ENCODE data around the gene CRLF1. TPM values are rescaled to one million over a fixed set of nuclear protein-coding genes. Genes with fewer than 3 reads are reported as not detected.

CRLF1 gene
- total and polyA plus RNA-seq, 2 donors (not counting 1 experiment from before 2014, with no cell fraction given): not detected

DNA sequence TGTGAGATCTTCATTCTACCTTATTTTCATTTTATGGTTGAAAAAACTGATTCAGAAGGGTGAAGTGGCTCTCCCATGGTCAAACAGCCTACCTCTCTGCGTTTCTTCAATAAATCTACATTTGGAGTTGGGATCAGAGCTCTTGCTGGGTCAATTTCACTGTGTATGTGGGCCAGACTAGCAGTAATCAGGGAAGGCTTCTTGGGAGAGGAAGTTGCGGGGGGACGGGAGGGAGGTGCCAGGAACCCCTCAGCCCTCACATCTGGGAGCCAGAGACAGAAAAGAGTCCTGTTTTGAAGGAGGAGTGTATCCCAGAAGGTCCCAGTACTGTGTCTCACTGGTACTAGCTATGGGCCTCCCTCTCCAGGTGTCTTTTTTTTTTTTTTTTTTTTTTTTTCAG, 48.0 kb downstream of the CRLF1 start:
- Histone ChIP-seq H2AFZ (ENCODE audit: insufficient read depth, low read depth, low read length, poor library complexity, severe bottlenecking) (peak overlapping the region; percentile 78), H3K4me2 (replicated peaks; ENCODE audit: low read depth, low read length, poor library complexity, severe bottlenecking) (peak overlapping the region; percentile 99), H3K36me3 (replicated peaks in 1 of 2; ENCODE audit: control extremely low read depth in 1 of 2, control insufficient read depth in 1 of 2, extremely low read depth in 1 of 2, insufficient read depth in 2 of 2, low read length in 1 of 2) (peaks cover 0 to 15% of the 10 kb centered on the region in 2 experiments), H3K27me3 (replicated peaks in 1 of 4; ENCODE audit: control extremely low read depth in 1 of 4, control insufficient read depth in 3 of 4, insufficient read depth in 4 of 4, low read length in 3 of 4) (no peaks in the 10 kb centered on the region), H3K4me1 (ENCODE audit: control insufficient read depth in 2 of 2, insufficient read depth in 2 of 2, low read length in 2 of 2) (peaks cover 15 to 25% of the 10 kb centered on the region in 2 donors), H3K4me3 (ENCODE audit: control extremely low read depth in 1 of 5, extremely low read depth in 1 of 5, insufficient read depth in 1 of 5, low read depth in 2 of 5, low read length in 4 of 5) (peak overlapping the region; percentile 73 to 98 (median 93)), H3K9me3 (ENCODE audit: control extremely low read depth in 1 of 3, control insufficient read depth in 2 of 3, insufficient read depth in 1 of 3, low read length in 2 of 3) (no peaks in the 10 kb centered on the region), H3K79me2 (ENCODE audit: control insufficient read depth, insufficient read depth, low read length) (peaks cover 21% of the 10 kb centered on the region), H3K27ac (ENCODE audit: low read length in 2 of 2) (peak overlapping the region; percentile 82 to 97), H4K20me1 (ENCODE audit: control insufficient read depth, insufficient read depth, low read length, poor library complexity, severe bottlenecking) (no peaks in the 10 kb centered on the region), H3K9ac (ENCODE audit: low read length) (peak overlapping the region; percentile 99)
- DNase-seq (peak; percentile 44), ATAC-seq (ENCODE audit: low read depth) (no peak)
- peak overlapping the region; percentile 90 for H3K4me3 Mint-ChIP-seq
- H3K4me1 Mint-ChIP-seq: peaks cover 21% of the 10 kb centered on the region
- H3K27me3 Mint-ChIP-seq: no peaks in the 10 kb centered on the region
- 86% methylated on average over 1 of the region's 3 CpGs for WGBS (ENCODE audit: insufficient coverage)
- intact Hi-C loops (cut with micrococcal nuclease): no loop called here
- TF ChIP-seq, protein P1, sequence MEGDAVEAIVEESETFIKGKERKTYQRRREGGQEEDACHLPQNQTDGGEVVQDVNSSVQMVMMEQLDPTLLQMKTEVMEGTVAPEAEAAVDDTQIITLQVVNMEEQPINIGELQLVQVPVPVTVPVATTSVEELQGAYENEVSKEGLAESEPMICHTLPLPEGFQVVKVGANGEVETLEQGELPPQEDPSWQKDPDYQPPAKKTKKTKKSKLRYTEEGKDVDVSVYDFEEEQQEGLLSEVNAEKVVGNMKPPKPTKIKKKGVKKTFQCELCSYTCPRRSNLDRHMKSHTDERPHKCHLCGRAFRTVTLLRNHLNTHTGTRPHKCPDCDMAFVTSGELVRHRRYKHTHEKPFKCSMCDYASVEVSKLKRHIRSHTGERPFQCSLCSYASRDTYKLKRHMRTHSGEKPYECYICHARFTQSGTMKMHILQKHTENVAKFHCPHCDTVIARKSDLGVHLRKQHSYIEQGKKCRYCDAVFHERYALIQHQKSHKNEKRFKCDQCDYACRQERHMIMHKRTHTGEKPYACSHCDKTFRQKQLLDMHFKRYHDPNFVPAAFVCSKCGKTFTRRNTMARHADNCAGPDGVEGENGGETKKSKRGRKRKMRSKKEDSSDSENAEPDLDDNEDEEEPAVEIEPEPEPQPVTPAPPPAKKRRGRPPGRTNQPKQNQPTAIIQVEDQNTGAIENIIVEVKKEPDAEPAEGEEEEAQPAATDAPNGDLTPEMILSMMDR (IDR thresholded peaks at IDR 0.05): no peak
- no peak for TF ChIP-seq EZH2 (IDR thresholded peaks at IDR 0.05; ENCODE audit: borderline replicate concordance, insufficient read depth, low read depth, low read length, poor library complexity, severe bottlenecking)
- H3K27ac Mint-ChIP-seq: peak overlapping the region; percentile 90
- ChIA-PET POLR2A (interaction anchor here (0.6 to 4.0 kb wide), 11 partner anchors 13 to 373 kb away, joined by 3 to 44 read pairs (median 5); partner anchors contain the start of genes COPE, DDX49, ELL and FKBP8), CTCF (interaction anchor here (0.6 to 2.0 kb wide), 5 partner anchors 28 to 215 kb away, joined by 3 to 13 read pairs (median 5); partner anchors contain the start of genes ELL and REX1BD)
- H3K9me3 Mint-ChIP-seq (ENCODE audit: insufficient read depth): no peaks in the 10 kb centered on the region

DNA sequence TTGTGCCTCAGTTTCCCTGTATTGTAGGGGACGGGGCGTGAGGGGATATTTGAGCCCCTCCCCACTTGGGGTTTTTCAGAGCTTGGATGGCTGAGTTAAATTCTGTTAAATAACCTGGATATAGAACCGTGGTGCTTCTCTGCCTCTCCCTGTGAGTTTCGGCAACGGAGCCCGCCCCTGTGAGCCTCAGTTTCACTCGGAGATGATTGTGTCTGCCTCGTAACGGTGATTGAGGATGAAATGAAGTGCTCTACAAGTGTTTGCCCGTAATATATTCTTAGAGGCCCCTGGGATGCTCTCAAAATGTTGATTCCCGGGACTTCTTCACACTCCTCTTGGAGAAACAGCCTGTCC, 48.4 kb downstream of the CRLF1 start:
- POLR2A ChIA-PET: interaction anchor here (0.6 to 4.0 kb wide), 9 partner anchors 13 to 361 kb away, joined by 3 to 44 read pairs (median 11); partner anchors contain the start of genes COPE, DDX49, ELL and FKBP8
- WGBS (ENCODE audit: insufficient coverage): 17% methylated on average over 11 of the region's 11 CpGs
- Histone ChIP-seq H2AFZ (ENCODE audit: insufficient read depth, low read depth, low read length, poor library complexity, severe bottlenecking) (peak overlapping the region; percentile 78), H3K79me2 (ENCODE audit: control insufficient read depth, insufficient read depth, low read length) (peaks cover 21% of the 10 kb centered on the region), H3K9ac (ENCODE audit: low read length) (peak overlapping the region; percentile 99), H3K27ac (ENCODE audit: low read length in 2 of 2) (peak overlapping the region; percentile 82 to 97), H3K9me3 (ENCODE audit: control extremely low read depth in 1 of 3, control insufficient read depth in 2 of 3, insufficient read depth in 1 of 3, low read length in 2 of 3) (no peaks in the 10 kb centered on the region), H3K4me3 (ENCODE audit: control extremely low read depth in 1 of 5, extremely low read depth in 1 of 5, insufficient read depth in 1 of 5, low read depth in 2 of 5, low read length in 4 of 5) (peak overlapping the region; percentile 73 to 98 (median 93)), H3K4me1 (ENCODE audit: control insufficient read depth in 2 of 2, insufficient read depth in 2 of 2, low read length in 2 of 2) (peaks cover 15 to 25% of the 10 kb centered on the region in 2 donors), H4K20me1 (ENCODE audit: control insufficient read depth, insufficient read depth, low read length, poor library complexity, severe bottlenecking) (no peaks in the 10 kb centered on the region), H3K27me3 (replicated peaks in 1 of 4; ENCODE audit: control extremely low read depth in 1 of 4, control insufficient read depth in 3 of 4, insufficient read depth in 4 of 4, low read length in 3 of 4) (no peaks in the 10 kb centered on the region), H3K36me3 (replicated peaks in 1 of 2; ENCODE audit: control extremely low read depth in 1 of 2, control insufficient read depth in 1 of 2, extremely low read depth in 1 of 2, insufficient read depth in 2 of 2, low read length in 1 of 2) (peaks cover 0 to 11% of the 10 kb centered on the region in 2 experiments), H3K4me2 (replicated peaks; ENCODE audit: low read depth, low read length, poor library complexity, severe bottlenecking) (peak overlapping the region; percentile 99)
- H3K4me1 Mint-ChIP-seq: peaks cover 21% of the 10 kb centered on the region
- no peaks in the 10 kb centered on the region for H3K9me3 Mint-ChIP-seq (ENCODE audit: insufficient read depth)
- intact Hi-C loops (cut with micrococcal nuclease): no loop called here
- H3K4me3 Mint-ChIP-seq: peak overlapping the region; percentile 90
- H3K27me3 Mint-ChIP-seq: no peaks in the 10 kb centered on the region
- DNase-seq (no peak), ATAC-seq (ENCODE audit: low read depth) (no peak)
- peak overlapping the region; percentile 90 for H3K27ac Mint-ChIP-seq
- TF ChIP-seq EZH2 (IDR thresholded peaks at IDR 0.05; ENCODE audit: borderline replicate concordance, insufficient read depth, low read depth, low read length, poor library complexity, severe bottlenecking): no peak
- TF ChIP-seq, protein P1 (IDR thresholded peaks at IDR 0.05): no peak
- CTCF ChIA-PET: interaction anchor here (0.6 to 2.0 kb wide), 7 partner anchors 13 to 289 kb away, joined by 3 to 13 read pairs (median 5); partner anchors contain the start of genes ELL, REX1BD and UBA52

Measured in B cell (primary cell).